Measurements from ENCODE around the gene GPRIN2.

- TF ChIP-seq CTCF (conservative IDR thresholded peaks at IDR 0.05; ENCODE audit: low read depth, low read length): no peak
- no peak for TF ChIP-seq EZH2 (IDR thresholded peaks at IDR 0.05; ENCODE audit: borderline replicate concordance, low read depth, low read length, poor library complexity, severe bottlenecking)
These were observed 25.9 kb downstream of the GPRIN2 start for GRCh38 chr10:46530249-46531186.
